ENCODE measurements around the gene DGKI. TPM values are rescaled to one million over a fixed set of nuclear protein-coding genes. Genes with fewer than 3 reads are reported as not detected.

Gene DGKI
- total RNA-seq, 1 experiment from 2014 or later = 0.79 TPM

GRCh38 chr7:137485818-137486217, 361.0 kb downstream of the DGKI start (continued):
- TF ChIP-seq, protein P1, sequence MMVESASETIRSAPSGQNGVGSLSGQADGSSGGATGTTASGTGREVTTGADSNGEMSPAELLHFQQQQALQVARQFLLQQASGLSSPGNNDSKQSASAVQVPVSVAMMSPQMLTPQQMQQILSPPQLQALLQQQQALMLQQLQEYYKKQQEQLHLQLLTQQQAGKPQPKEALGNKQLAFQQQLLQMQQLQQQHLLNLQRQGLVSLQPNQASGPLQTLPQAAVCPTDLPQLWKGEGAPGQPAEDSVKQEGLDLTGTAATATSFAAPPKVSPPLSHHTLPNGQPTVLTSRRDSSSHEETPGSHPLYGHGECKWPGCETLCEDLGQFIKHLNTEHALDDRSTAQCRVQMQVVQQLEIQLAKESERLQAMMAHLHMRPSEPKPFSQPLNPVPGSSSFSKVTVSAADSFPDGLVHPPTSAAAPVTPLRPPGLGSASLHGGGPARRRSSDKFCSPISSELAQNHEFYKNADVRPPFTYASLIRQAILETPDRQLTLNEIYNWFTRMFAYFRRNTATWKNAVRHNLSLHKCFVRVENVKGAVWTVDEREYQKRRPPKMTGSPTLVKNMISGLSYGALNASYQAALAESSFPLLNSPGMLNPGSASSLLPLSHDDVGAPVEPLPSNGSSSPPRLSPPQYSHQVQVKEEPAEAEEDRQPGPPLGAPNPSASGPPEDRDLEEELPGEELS (CRISPR knock-in tag; IDR thresholded peaks at IDR 0.05) = no peak
- no peak for TF ChIP-seq ZNF416 (CRISPR knock-in tag; IDR thresholded peaks at IDR 0.05)
- TF ChIP-seq ZSCAN18 (CRISPR knock-in tag; IDR thresholded peaks at IDR 0.05) = no peak
- no peak for TF ChIP-seq RELA (CRISPR knock-in tag; IDR thresholded peaks at IDR 0.05; ENCODE audit: borderline replicate concordance)
- no peak for TF ChIP-seq TEAD1 (CRISPR knock-in tag; IDR thresholded peaks at IDR 0.05)
- TF ChIP-seq ZNF232 (CRISPR knock-in tag; IDR thresholded peaks at IDR 0.05) = no peak
- TF ChIP-seq ZBTB21 (CRISPR knock-in tag; IDR thresholded peaks at IDR 0.05; ENCODE audit: borderline replicate concordance) = no peak

- no peak for TF ChIP-seq OVOL2 (CRISPR knock-in tag; IDR thresholded peaks at IDR 0.05; ENCODE audit: borderline replicate concordance)
- TF ChIP-seq ZNF416 (CRISPR knock-in tag; IDR thresholded peaks at IDR 0.05) = no peak
- no peak for TF ChIP-seq NFE2L1 (CRISPR knock-in tag; IDR thresholded peaks at IDR 0.05)
- no peak for TF ChIP-seq ERG (CRISPR knock-in tag; IDR thresholded peaks at IDR 0.05)
- TF ChIP-seq EMX1 (CRISPR knock-in tag; IDR thresholded peaks at IDR 0.05) = no peak
- TF ChIP-seq ZNF317 (CRISPR knock-in tag; IDR thresholded peaks at IDR 0.05; ENCODE audit: borderline replicate concordance, low read depth) = no peak
- no peak for TF ChIP-seq AFF4 (CRISPR knock-in tag; IDR thresholded peaks at IDR 0.05; ENCODE audit: borderline replicate concordance)
- TF ChIP-seq GABPB1 (CRISPR knock-in tag; IDR thresholded peaks at IDR 0.05) = no peak
- TF ChIP-seq ZBTB21 (CRISPR knock-in tag; IDR thresholded peaks at IDR 0.05; ENCODE audit: borderline replicate concordance) = no peak
- TF ChIP-seq CDX4 (CRISPR knock-in tag; IDR thresholded peaks at IDR 0.05; ENCODE audit: borderline replicate concordance) = no peak
- DNase-seq (ENCODE audit: low spot score) = no peak
- CTCF ChIA-PET = no interaction called here
- POLR2A ChIA-PET = no interaction called here
- Mint-ChIP-seq H3K9me3 (peaks cover 7% of the 10 kb centered on the region), H3K4me3 (no peak overlapping the region), H3K27ac (no peak overlapping the region), H3K27me3 (ENCODE audit: low read depth) (no peaks in the 10 kb centered on the region; the same call in 1 of the 2 replicates), H3K36me3 (no peaks in the 10 kb centered on the region), H3K4me1 (no peaks in the 10 kb centered on the region)
- no peak for ATAC-seq
Observed at GRCh38 chr7:137484326-137484725, 362.4 kb downstream of the DGKI start.

DNA sequence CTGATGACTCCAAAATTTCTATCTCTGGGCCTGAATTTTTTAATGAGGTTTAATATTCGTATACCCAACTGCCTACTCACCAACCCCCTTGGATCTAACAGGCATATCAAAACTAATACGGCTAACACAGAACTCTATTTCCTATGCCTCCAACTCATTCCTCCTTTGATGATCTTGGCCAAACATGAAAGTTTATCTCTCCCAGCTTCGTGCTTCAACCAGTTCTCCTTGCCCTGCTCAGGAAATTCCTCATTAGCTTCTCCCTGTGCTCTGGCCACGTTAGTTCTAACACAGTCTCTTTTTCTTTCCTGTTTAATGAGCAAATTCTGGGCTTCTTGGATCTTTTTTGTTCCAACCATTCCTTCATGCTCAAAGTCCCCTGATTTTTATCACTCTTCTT, 364.3 kb downstream of the DGKI start:
- TF ChIP-seq, protein P2, sequence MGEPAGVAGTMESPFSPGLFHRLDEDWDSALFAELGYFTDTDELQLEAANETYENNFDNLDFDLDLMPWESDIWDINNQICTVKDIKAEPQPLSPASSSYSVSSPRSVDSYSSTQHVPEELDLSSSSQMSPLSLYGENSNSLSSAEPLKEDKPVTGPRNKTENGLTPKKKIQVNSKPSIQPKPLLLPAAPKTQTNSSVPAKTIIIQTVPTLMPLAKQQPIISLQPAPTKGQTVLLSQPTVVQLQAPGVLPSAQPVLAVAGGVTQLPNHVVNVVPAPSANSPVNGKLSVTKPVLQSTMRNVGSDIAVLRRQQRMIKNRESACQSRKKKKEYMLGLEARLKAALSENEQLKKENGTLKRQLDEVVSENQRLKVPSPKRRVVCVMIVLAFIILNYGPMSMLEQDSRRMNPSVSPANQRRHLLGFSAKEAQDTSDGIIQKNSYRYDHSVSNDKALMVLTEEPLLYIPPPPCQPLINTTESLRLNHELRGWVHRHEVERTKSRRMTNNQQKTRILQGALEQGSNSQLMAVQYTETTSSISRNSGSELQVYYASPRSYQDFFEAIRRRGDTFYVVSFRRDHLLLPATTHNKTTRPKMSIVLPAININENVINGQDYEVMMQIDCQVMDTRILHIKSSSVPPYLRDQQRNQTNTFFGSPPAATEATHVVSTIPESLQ (CRISPR knock-in tag; IDR thresholded peaks at IDR 0.05) = no peak
- TF ChIP-seq FOXJ3 (CRISPR knock-in tag; IDR thresholded peaks at IDR 0.05; ENCODE audit: borderline replicate concordance) (no peak), PREB (CRISPR knock-in tag; IDR thresholded peaks at IDR 0.05; ENCODE audit: borderline replicate concordance) (no peak), ZNF423 (CRISPR knock-in tag; IDR thresholded peaks at IDR 0.05) (no peak), ZNF121 (CRISPR knock-in tag; IDR thresholded peaks at IDR 0.05) (no peak), KAT7 (CRISPR knock-in tag; IDR thresholded peaks at IDR 0.05; ENCODE audit: borderline replicate concordance) (no peak), TEAD4 (CRISPR knock-in tag; IDR thresholded peaks at IDR 0.05) (no peak), CREB1 (CRISPR knock-in tag; IDR thresholded peaks at IDR 0.05) (no peak)
- no peak overlapping the region for H3K27ac Mint-ChIP-seq
- H3K36me3 Mint-ChIP-seq = no peaks in the 10 kb centered on the region
- H3K4me1 Mint-ChIP-seq = no peaks in the 10 kb centered on the region
- ChIA-PET POLR2A (no interaction called here), CTCF (no interaction called here)
- H3K4me3 Mint-ChIP-seq = no peak overlapping the region
- peaks cover 7% of the 10 kb centered on the region for H3K9me3 Mint-ChIP-seq
- no peak for DNase-seq (ENCODE audit: low spot score)
- no peaks in the 10 kb centered on the region; the same call in 1 of the 2 replicates for H3K27me3 Mint-ChIP-seq (ENCODE audit: low read depth)
- no peak for ATAC-seq
